Endothelial cell of umbilical vein (primary cell): ENCODE results near the gene STON2.

Experiments
- CTCF ChIP-seq, 2 donors: IDR thresholded peaks; 1 replicate in 1 of 2; 2 replicates in 1 of 2; pipeline ENCODE4 v1.5.1; 2011; ENCODE audit warnings: low read length in 2 of 2, mild to moderate bottlenecking in 2 of 2, moderate library complexity in 2 of 2, control low read depth in 1 of 2, inconsistent platforms in 1 of 2, low read depth in 1 of 2; ENCODE audit not compliant: insufficient read depth in 1 of 2; ENCODE audit errors: extremely low read depth in 1 of 2
- GATA2 ChIP-seq: IDR thresholded peaks from 2 replicates; pipeline ENCODE4 v1.7.0; 2011; ENCODE audit warnings: low read depth, mild to moderate bottlenecking, moderate library complexity, mixed read lengths, low read length; ENCODE audit not compliant: insufficient read length, insufficient read depth
- MYC ChIP-seq: IDR thresholded peaks from one replicate; pipeline ENCODE4 v1.6.1; 2011; ENCODE audit warnings: mild to moderate bottlenecking, low read depth, low read length
- POLR2A ChIP-seq: IDR thresholded peaks from 2 replicates; pipeline ENCODE4 v1.6.1; 2012; ENCODE audit warnings: low read depth, mild to moderate bottlenecking, control low read depth, low read length
- POLR2AphosphoS5 ChIP-seq: IDR thresholded peaks from 2 replicates; pipeline ENCODE4 v1.6.1; 2012; ENCODE audit warnings: low read depth, mild to moderate bottlenecking, control low read depth, low read length, moderate library complexity; ENCODE audit not compliant: insufficient read depth

GRCh38 chr14:81324011-81324410, 76.1 kb downstream of the STON2 start:
- TF ChIP-seq POLR2A (no peak), GATA2 (no peak), CTCF (IDR thresholded peaks at IDR 0.05; ENCODE audit: extremely low read depth in 1 of 2, insufficient read depth in 1 of 2, low read depth in 1 of 2, low read length in 2 of 2) (no peak), POLR2AphosphoS5 (no peak), MYC (no peak)
